HepG2 (cell line): ENCODE data around the gene CEBPA. TPM values are rescaled to one million over a fixed set of nuclear protein-coding genes. Genes with fewer than 3 reads are reported as not detected.
A peak's percentile ranks its signal among the peaks of the same experiment; 100 is the strongest.
"Not testable (repeated sequence)": the region's sequence is repeated elsewhere in the genome, so short reads cannot be mapped to it uniquely, and the experiment has no call there.

Source experiments
- ATAC-seq: fragments of 200-7000 bp; cut with Tn5 transposase; 3 replicates; pipeline ENCODE4 v1.9.1; 2020; ENCODE audit warnings: mild to moderate bottlenecking, moderate library complexity
- BruUV-seq: library from RNA; stranded (reverse); fragments of 400-500 nt; replicated peaks from 2 replicates; lab custom pipeline; 2021; lab: Mats Ljungman, UMichigan
- CTCF ChIA-PET: fragments of 300-600 bp; formaldehyde crosslinking; extraction: SDS; loops from one replicate; lab custom pipeline; 2021; ENCODE audit warnings: low total read pairs, inconsistent platforms, low intra/inter-chr PET ratio; lab: Yijun Ruan, JAX
- POLR2A ChIA-PET: fragments of 350-600 bp; sonication (Branson Sonifier 250); formaldehyde crosslinking; loops from one replicate; lab custom pipeline; 2020; ENCODE audit warnings: antibody characterized with exemption, inconsistent platforms; lab: Yijun Ruan, JAX
- DNase-seq: peaks from one replicate; pipeline ENCODE4 v3.0.0-alpha.2; 2015; ENCODE audit warnings: low spot score
- FAIRE-seq: peaks from 3 replicates; lab custom pipeline; 2011; peaks lifted over from hg19 to GRCh38; lab: Jason Lieb, UNC
- H2AFZ ChIP-seq: one replicate; pipeline ENCODE4 v1.6.1; 2011; ENCODE audit warnings: low read length, inconsistent platforms
- H3K27ac ChIP-seq: fragments of 300-600 bp; 3 replicates; pipeline ENCODE4 v1.8.0; 2011; ENCODE audit warnings: mixed run types, mild to moderate bottlenecking, mixed read lengths, low read length, inconsistent platforms; ENCODE audit not compliant: insufficient read depth; ENCODE audit errors: extremely low read length
- H3K27me3 ChIP-seq, 2 experiments: fragments of 200-600 bp in 1 of 2; 2 replicates in 1 of 2; 3 replicates in 1 of 2; pipeline versions ENCODE4 v1.6.0 to v1.8.0; 2011; ENCODE audit warnings: low read length in 2 of 2, mild to moderate bottlenecking in 2 of 2, moderate library complexity in 2 of 2, inconsistent platforms in 1 of 2; ENCODE audit not compliant: insufficient read depth in 2 of 2, control insufficient read depth in 1 of 2
- H3K36me3 ChIP-seq, 2 experiments: fragments of 200-600 bp in 1 of 2; replicated peaks in 1 of 2; 2 replicates in 1 of 2; 3 replicates in 1 of 2; pipeline versions ENCODE4 v1.5.1 to v1.8.0; 2011; ENCODE audit warnings: low read length in 2 of 2, inconsistent platforms in 1 of 2; ENCODE audit not compliant: insufficient read depth in 2 of 2, control insufficient read depth in 1 of 2
- H3K4me1 ChIP-seq: 2 replicates; pipeline ENCODE4 v1.5.1; 2012; ENCODE audit warnings: low read length, inconsistent platforms; ENCODE audit not compliant: insufficient read depth
- H3K4me2 ChIP-seq: 2 replicates; pipeline ENCODE4 v1.6.0; 2011; ENCODE audit warnings: low read depth, low read length, inconsistent platforms
- H3K4me3 ChIP-seq, 3 experiments: fragments of 200-600 bp in 1 of 3; sonication (generic), shearing (Covaris generic) in 1 of 3; replicated peaks in 1 of 3; 2 replicates each; pipeline ENCODE4 v1.5.1; 2011 to 2016; ENCODE audit warnings: low read length in 3 of 3, inconsistent platforms in 2 of 3, low read depth in 2 of 3, mild to moderate bottlenecking in 2 of 3, control low read depth in 1 of 3, mixed read lengths in 1 of 3; ENCODE audit not compliant: insufficient read depth in 1 of 3
- H3K79me2 ChIP-seq: one replicate; pipeline ENCODE4 v1.6.1; 2011; ENCODE audit warnings: low read length, inconsistent platforms; ENCODE audit not compliant: insufficient read depth
- H3K9ac ChIP-seq: 2 replicates; pipeline ENCODE4 v1.6.0; 2011; ENCODE audit warnings: mild to moderate bottlenecking, low read depth, low read length, inconsistent platforms; ENCODE audit not compliant: insufficient read depth
- H3K9me3 ChIP-seq: 2 replicates; pipeline ENCODE4 v1.5.1; 2012; ENCODE audit warnings: mild to moderate bottlenecking, low read length
- H4K20me1 ChIP-seq: 2 replicates; pipeline ENCODE4 v1.6.0; 2011; ENCODE audit warnings: inconsistent platforms, mild to moderate bottlenecking, low read length, moderate library complexity; ENCODE audit not compliant: insufficient read depth
- BCL6 ChIP-seq: IDR thresholded peaks from 2 replicates; pipeline ENCODE4 v1.6.1; 2016; ENCODE audit warnings: missing genetic modification reagents, missing compliant biosample characterization
- CEBPG ChIP-seq: IDR thresholded peaks from 2 replicates; pipeline ENCODE4 v1.6.1; 2016
- FOSL2 ChIP-seq: sonication (generic); formaldehyde crosslinking; IDR thresholded peaks from 2 replicates; pipeline ENCODE4 v1.4.0; 2020; ENCODE audit warnings: missing genetic modification reagents
- GATAD2A ChIP-seq: IDR thresholded peaks from 2 replicates; pipeline ENCODE4 v1.6.1; 2016
- HDAC1 ChIP-seq: sonication (generic); formaldehyde crosslinking; IDR thresholded peaks from 2 replicates; pipeline ENCODE4 v1.5.1; 2020; ENCODE audit warnings: mild to moderate bottlenecking, missing genetic modification reagents
- HMG20A ChIP-seq: IDR thresholded peaks from 2 replicates; pipeline ENCODE4 v1.6.1; 2016; ENCODE audit warnings: borderline replicate concordance
- NCOR1 ChIP-seq: fragments of 200-600 bp; sonication (generic); IDR thresholded peaks from 2 replicates; pipeline ENCODE4 v1.7.0; 2017; ENCODE audit warnings: antibody characterized with exemption, low read length, borderline replicate concordance
- NR2F6 ChIP-seq, 2 experiments: IDR thresholded peaks; 2 replicates each; pipeline ENCODE4 v1.6.1; 2016; ENCODE audit warnings: antibody characterized with exemption in 1 of 2, mild to moderate bottlenecking in 1 of 2
- PATZ1 ChIP-seq: sonication (generic); formaldehyde crosslinking; IDR thresholded peaks from 2 replicates; pipeline ENCODE4 v1.4.0; 2020; ENCODE audit warnings: missing genetic modification reagents
- RAD21 ChIP-seq: fragments of 450-650 bp; formaldehyde crosslinking; IDR thresholded peaks from 2 replicates; pipeline ENCODE4 v1.5.0; 2020; ENCODE audit warnings: mild to moderate bottlenecking
- RXRB ChIP-seq: IDR thresholded peaks from 2 replicates; pipeline ENCODE4 v1.6.1; 2016; ENCODE audit warnings: borderline replicate concordance, missing genetic modification reagents, missing compliant biosample characterization
- SAP130 ChIP-seq: IDR thresholded peaks from 2 replicates; pipeline ENCODE4 v1.6.1; 2016; ENCODE audit warnings: low read depth
- SMC3 ChIP-seq: IDR thresholded peaks from 2 replicates; pipeline ENCODE4 v1.6.1; 2011; ENCODE audit warnings: low read length, improper control_type of control experiment
- SOX13 ChIP-seq, 3 experiments: fragments of 450-650 bp in 1 of 3; sonication (generic) in 1 of 3; formaldehyde crosslinking in 1 of 3; IDR thresholded peaks in 2 of 3; conservative IDR thresholded peaks in 1 of 3; 2 replicates each; pipeline versions ENCODE4 v1.5.0 to v1.6.1; 2016 to 2020; ENCODE audit warnings: antibody characterized with exemption in 1 of 3, mild to moderate bottlenecking in 1 of 3, missing compliant biosample characterization in 1 of 3, missing genetic modification reagents in 1 of 3, moderate library complexity in 1 of 3
- SOX5 ChIP-seq: IDR thresholded peaks from 2 replicates; pipeline ENCODE4 v1.6.1; 2016; ENCODE audit warnings: borderline replicate concordance
- ZBTB33 ChIP-seq: sonication (generic); formaldehyde crosslinking; IDR thresholded peaks from 2 replicates; pipeline ENCODE4 v1.4.0; 2020; ENCODE audit warnings: missing genetic modification reagents
- ZNF121 ChIP-seq: sonication (generic); formaldehyde crosslinking; IDR thresholded peaks from 2 replicates; pipeline ENCODE4 v1.5.0; 2020; ENCODE audit warnings: mild to moderate bottlenecking, missing genetic modification reagents
- ZNF20 ChIP-seq: sonication (generic); formaldehyde crosslinking; IDR thresholded peaks from 2 replicates; pipeline ENCODE4 v1.4.0; 2020; ENCODE audit warnings: mild to moderate bottlenecking, moderate library complexity, missing genetic modification reagents
- ZNF3 ChIP-seq: IDR thresholded peaks from 2 replicates; pipeline ENCODE4 v1.7.0; 2017; ENCODE audit warnings: inconsistent platforms
- ZNF331 ChIP-seq: sonication (generic); formaldehyde crosslinking; IDR thresholded peaks from 2 replicates; pipeline ENCODE4 v1.4.0; 2020; ENCODE audit warnings: missing genetic modification reagents
- WGBS: methylation state at CpG from one replicate; pipeline ENCODE4 v1.1.6; 2017; ENCODE audit warnings: low lambda C conversion rate; 5-methylcytosine and 5-hydroxymethylcytosine counted together
- in situ Hi-C: cut with HindIII; loops from 2 replicates; pipeline ENCODE4 v1.10.0; 2017; ENCODE audit warnings: low pct_unique_long_range_greater_than_20kb; ENCODE audit not compliant: extremely low pct_ligation_motif_present
- intact Hi-C: fragments of 100-400 bp; cut with micrococcal nuclease; formaldehyde crosslinking; loops from one replicate; pipeline ENCODE4 v1.10.0; 2022; ENCODE audit not compliant: unreplicated experiment
- polyA plus RNA-seq, 8 experiments: library from polyadenylated mRNA; depleted of rRNA in 3 of 8; stranded (reverse) in 7 of 8; unstranded in 1 of 8; fragments of >200 nt; fragmentation: Illumina TruSeq in 4 of 8; extraction: Trizol in 4 of 8; gene quantifications; 2 replicates each; pipeline versions ENCODE4 v1.2.1 to v1.2.3, GENCODE V29; 2011 to 2016; ENCODE audit warnings: low read depth in 4 of 8, missing spikeins in 1 of 8, mixed read lengths in 1 of 8; ENCODE audit not compliant: insufficient read depth in 1 of 8
- total RNA-seq, 5 experiments: library from RNA; depleted of rRNA; stranded (reverse); fragments of >200 nt; fragmentation: Illumina TruSeq; extraction: Trizol; gene quantifications; 2 replicates each; pipeline ENCODE4 v1.2.3, GENCODE V29; 2016; ENCODE audit warnings: low read depth in 1 of 5
- TF ChIP-seq, protein P1 (sequence below): IDR thresholded peaks from 2 replicates; pipeline ENCODE4 v1.6.1; 2016; ENCODE audit warnings: mild to moderate bottlenecking

Gene CEBPA
- total and polyA plus RNA-seq, 2 of the 13 experiments (the other 11 are each of a cell fraction or from before 2014, with no cell fraction given): 24.8 to 103 TPM

DNA sequence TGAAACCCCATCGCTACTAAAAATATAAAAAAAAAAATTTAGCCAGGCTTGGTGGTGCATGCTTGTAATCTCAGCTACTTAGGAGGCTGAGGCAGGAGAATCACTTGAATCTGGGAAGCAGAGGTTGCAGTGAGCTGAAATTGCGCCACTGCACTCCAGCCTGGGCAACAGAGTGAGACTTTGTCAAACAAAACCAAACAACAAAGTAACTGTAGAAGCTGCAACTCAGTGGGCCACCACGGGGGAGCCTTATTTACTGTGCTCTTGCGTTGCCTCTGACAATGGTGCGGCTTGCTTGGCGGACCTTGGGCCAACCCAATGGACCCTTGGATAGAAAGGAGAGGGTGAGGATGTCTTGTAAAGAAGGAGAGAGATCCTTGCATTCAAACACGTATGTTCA lies 7.3 kb downstream of the CEBPA start:
- H3K4me2 ChIP-seq; H2AFZ ChIP-seq; H3K36me3 ChIP-seq; H4K20me1 ChIP-seq; in situ Hi-C loops; H3K9ac ChIP-seq; BruUV-seq; H3K4me3 ChIP-seq; H3K9me3 ChIP-seq; CTCF ChIA-PET; H3K27me3 ChIP-seq; TF ChIP-seq NR2F6, SOX13 (IDR thresholded peaks at IDR 0.05): not testable (repeated sequence)
- intact Hi-C loops: loop anchor here (2.0 kb wide), 1 partner anchor 46 kb away; no protein-coding TSS in a partner anchor
- DNase-seq (peak; percentile 62), FAIRE-seq (peak; percentile 40), ATAC-seq (0 out of 3 replicates have a peak, but pooled peaks have one; percentile 4)
- 24% methylated on average over 7 of the region's 7 CpGs for WGBS
- peaks cover 96% of the 10 kb centered on the region for H3K4me1 ChIP-seq
- peaks cover 13% of the 10 kb centered on the region for H3K79me2 ChIP-seq
- H3K27ac ChIP-seq: peak overlapping the region; percentile 24
- POLR2A ChIA-PET: interaction anchor here (0.7 to 15.1 kb wide), 9 partner anchors 8 to 501 kb away, joined by 3 to 380 read pairs (median 4); partner anchors contain the start of gene CEBPG
- peak; percentile 97 for TF ChIP-seq ZNF121
- peak; percentile 17; the same call in 1 of the 2 replicates for TF ChIP-seq NCOR1
- peak; percentile 14; the same call in 1 of the 2 replicates for TF ChIP-seq ZNF331 (CRISPR knock-in tag)
- peak; percentile 22; the same call in 1 of the 2 replicates for TF ChIP-seq FOSL2 (CRISPR knock-in tag)
- peak; percentile 45; the same call in 1 of the 2 replicates for TF ChIP-seq SAP130
- TF ChIP-seq HDAC1 (CRISPR knock-in tag): 0 out of 2 replicates have a peak, but pooled peaks have one; percentile 27
- TF ChIP-seq ZNF3 (CRISPR knock-in tag): peak; percentile 48; the same call in 1 of the 2 replicates
- 0 out of 2 replicates have a peak, but pooled peaks have one; percentile 38 for TF ChIP-seq ZNF20
- peak; percentile 25; the same call in 1 of the 2 replicates for TF ChIP-seq NR2F6 (CRISPR knock-in tag; IDR thresholded peaks at IDR 0.05)
- TF ChIP-seq GATAD2A: peak; percentile 71
- peak; percentile 84 for TF ChIP-seq ZBTB33 (CRISPR knock-in tag)
- peak in 1 of 2 experiments; percentile 43; a peak in 2 of 4 replicates for TF ChIP-seq SOX13 (CRISPR knock-in tag; conservative IDR thresholded peaks at IDR 0.05 in 1 of 2, IDR thresholded peaks at IDR 0.05 in 1 of 2)
- TF ChIP-seq RAD21 (CRISPR knock-in tag): peak; percentile 33; the same call in 1 of the 2 replicates
- peak; percentile 34; the same call in 1 of the 2 replicates for TF ChIP-seq HMG20A (CRISPR knock-in tag)
- TF ChIP-seq SMC3: peak; percentile 26; the same call in 1 of the 2 replicates
- 0 out of 2 replicates have a peak, but pooled peaks have one; percentile 20 for TF ChIP-seq RXRB (CRISPR knock-in tag)
- TF ChIP-seq CEBPG: peak; percentile 83
- 0 out of 2 replicates have a peak, but pooled peaks have one; percentile 31 for TF ChIP-seq SOX5 (CRISPR knock-in tag)
- TF ChIP-seq BCL6 (CRISPR knock-in tag): 0 out of 2 replicates have a peak, but pooled peaks have one; percentile 32
- TF ChIP-seq PATZ1 (CRISPR knock-in tag): peak; percentile 49
- TF ChIP-seq, protein P1, sequence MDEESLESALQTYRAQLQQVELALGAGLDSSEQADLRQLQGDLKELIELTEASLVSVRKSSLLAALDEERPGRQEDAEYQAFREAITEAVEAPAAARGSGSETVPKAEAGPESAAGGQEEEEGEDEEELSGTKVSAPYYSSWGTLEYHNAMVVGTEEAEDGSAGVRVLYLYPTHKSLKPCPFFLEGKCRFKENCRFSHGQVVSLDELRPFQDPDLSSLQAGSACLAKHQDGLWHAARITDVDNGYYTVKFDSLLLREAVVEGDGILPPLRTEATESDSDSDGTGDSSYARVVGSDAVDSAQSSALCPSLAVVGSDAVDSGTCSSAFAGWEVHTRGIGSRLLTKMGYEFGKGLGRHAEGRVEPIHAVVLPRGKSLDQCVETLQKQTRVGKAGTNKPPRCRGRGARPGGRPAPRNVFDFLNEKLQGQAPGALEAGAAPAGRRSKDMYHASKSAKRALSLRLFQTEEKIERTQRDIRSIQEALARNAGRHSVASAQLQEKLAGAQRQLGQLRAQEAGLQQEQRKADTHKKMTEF (CRISPR knock-in tag): peak; percentile 22; the same call in 1 of the 2 replicates
